Endometrial microvascular endothelial cells (primary cell): ENCODE results near the gene RAPGEF4. TPM values are rescaled to one million over a fixed set of nuclear protein-coding genes. Genes with fewer than 3 reads are reported as not detected.

ENCODE experiments used
- in situ Hi-C: cut with HindIII; loops from 2 replicates; pipeline ENCODE4 v1.10.0; 2017; ENCODE audit warnings: low sequenced_read_pairs, low pct_unique_long_range_greater_than_20kb; ENCODE audit errors: inconsistent ontology term
- total RNA-seq: library from RNA; depleted of rRNA; stranded (reverse); fragments of >200 nt; gene quantifications from one replicate; pipeline ENCODE4 v1.2.3, GENCODE V29; 2015; ENCODE audit errors: inconsistent ontology term

RAPGEF4 gene
- 7.4 TPM for total RNA-seq

DNA sequence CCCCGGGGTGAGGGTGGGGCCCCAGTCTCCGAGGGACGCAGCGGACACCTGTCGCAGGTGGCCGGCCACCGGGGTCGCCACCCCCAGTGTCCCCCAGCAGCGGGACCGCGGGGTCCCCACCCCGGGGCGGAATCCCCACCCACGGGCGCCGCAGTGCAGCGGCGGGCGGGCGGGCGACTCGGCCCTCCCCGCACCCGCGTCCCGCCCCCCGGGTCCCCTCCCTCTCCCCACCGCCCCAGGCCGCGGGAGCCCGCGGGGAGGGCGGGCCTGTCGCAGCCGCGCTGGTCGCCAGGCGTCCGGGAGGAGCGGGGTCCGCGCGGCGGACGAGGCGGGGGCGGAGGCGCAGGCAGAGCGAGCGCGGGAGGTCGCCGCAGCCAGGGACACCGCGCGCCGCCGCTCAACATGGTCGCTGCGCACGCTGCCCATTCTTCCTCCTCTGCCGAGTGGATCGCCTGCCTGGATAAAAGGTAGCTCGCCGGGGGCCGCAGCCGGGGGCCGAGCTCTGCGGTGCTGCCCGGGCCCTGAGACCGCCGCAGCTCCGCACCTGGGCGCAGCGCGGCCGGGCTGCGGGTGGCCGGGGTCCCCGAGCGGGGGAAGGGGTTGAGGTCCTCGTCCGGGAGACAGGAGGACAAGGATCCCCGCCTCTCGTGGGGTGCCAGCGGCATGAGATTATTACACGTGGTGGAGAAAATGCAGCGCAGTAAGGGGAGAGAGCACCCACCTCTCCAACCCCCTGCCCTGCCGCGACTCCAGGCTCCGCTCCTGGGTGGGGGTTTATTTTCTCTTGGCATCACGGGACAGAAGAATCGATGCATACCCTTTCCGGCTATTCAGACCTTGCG lies at the start of gene RAPGEF4:
Gene RAPGEF4 (plus strand): TSS at position 264 of the 842 bp plus-strand sequence. CDS start 139 bp downstream, at position 403.
- in situ Hi-C loops, result no loop called here

GRCh38 chr2:172693037-172693436 lies 42.6 kb upstream of the RAPGEF4 start:
- in situ Hi-C loops, result no loop called here

GRCh38 chr2:172693529-172694455 lies 41.9 kb upstream of the RAPGEF4 start:
- in situ Hi-C loops, result no loop called here

GRCh38 chr2:172697296-172697695 lies 38.3 kb upstream of the RAPGEF4 start:
- in situ Hi-C loops, result no loop called here

DNA sequence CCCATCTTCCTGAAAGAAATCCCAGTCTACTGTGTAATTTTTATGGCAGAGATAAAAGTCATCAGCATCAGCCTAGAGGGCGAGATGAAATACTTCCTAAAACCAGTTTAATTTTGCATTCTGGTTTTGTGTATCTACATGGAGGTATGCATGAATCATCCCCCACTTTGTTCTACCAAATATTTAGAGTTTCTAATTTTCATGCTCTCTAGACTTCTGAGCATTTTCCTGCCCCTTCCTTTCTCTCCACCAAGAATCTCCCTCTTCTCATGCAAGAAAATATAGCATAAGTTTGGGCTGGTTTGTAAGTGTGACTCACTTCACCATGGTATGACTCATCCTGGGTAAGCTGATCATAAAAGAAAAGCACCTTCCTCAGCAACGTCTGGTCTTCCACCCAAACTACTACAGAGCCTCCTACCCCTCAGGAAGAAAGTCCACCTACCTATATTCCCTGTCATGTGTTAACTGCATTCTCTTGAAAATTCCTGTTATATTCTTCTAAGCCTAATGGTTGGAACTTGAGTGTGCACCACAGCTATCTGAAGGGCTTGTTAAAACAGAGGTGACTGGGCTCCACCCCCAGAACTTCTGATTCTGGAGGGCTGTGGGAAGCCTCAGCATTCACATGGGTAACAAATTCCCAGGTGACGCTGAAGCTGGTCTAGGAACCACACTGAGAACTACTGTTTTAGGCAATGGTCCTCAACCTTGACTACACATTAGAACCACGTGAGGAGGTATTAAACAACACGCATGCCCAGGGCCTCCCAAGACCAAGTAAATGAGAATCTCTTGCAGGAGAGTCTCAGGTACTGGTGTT lies 37.4 kb upstream of the RAPGEF4 start:
- in situ Hi-C loops, result no loop called here

- in situ Hi-C loops, result no loop called here
Observed at GRCh38 chr2:172701250-172701649, 34.4 kb upstream of the RAPGEF4 start.

GRCh38 chr2:172702451-172702850 lies 33.2 kb upstream of the RAPGEF4 start:
- in situ Hi-C loops, result no loop called here

- in situ Hi-C loops, result no loop called here
Observed at GRCh38 chr2:172704072-172704936, 31.3 kb upstream of the RAPGEF4 start.

DNA sequence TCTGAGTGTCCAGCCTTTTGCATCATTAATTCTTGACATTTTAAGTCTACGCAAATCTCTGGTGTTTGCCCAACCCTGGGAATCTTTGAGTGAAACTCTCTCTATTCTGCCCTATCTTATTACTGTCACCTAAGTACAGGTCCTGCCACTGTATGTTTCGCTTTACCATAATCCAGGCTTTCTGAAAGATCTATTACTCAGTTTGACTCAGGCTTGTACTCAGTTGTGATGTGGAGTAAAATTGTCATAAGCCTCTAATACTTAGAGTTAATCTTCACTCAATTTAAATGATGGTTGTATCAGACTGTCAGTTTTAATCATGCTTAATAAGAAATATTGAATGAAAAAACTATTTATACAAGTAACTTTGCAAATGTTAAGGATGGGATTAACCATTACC lies 30.3 kb upstream of the RAPGEF4 start:
- in situ Hi-C loops, result no loop called here

DNA sequence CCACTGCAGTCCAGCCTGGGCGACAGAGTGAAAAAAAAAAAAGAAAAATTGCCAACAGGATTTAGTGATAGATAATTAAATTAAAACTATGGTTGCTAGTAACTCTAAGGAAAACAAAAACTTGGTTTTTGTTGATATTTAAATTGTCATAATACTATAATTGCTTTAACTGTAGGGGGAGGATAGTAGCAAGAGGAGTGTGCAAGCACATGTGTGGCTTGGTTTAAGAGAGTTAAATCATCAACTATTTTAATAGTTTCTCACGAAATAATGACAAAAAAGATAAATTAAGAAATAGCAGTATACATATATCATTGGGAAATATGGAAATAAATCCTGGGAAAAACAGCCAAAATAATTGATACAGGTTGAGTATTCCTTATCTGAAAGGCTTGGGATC lies 27.4 kb upstream of the RAPGEF4 start:
- in situ Hi-C loops, result no loop called here

DNA sequence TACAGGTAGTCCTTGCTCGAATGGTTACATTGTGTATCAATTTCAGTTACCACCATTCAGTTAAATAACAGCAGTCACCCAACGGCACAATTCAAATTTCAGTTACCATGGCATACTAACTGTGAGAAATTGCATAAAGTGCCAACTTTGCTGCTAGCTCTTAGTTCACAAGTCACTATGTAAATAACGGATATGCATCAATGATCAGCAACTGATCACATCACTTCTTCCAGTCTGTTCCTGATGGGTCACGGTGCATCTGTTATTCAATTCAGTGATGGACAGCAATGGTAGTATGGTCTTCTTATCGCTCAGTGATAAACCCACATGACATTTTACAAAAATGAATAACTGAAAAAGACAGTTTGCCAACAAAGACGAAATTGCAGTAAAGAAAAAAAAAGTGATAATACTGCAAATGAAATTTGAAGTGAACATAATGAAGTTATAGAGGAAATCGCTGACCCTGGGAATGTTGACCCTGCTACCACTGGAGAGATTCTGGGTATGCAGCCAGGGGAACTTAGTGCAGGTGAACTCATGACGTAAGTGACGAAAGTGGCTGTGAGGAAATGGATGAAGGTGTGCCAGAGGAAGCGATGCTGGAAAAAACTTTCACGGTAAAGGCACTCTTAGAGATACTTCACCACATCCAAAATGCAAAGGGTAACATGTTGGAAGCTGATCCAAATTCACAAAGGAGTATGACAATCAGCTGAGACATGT lies 25.9 kb upstream of the RAPGEF4 start:
- in situ Hi-C loops, result no loop called here

- in situ Hi-C loops, result no loop called here
Observed at GRCh38 chr2:172710584-172711047, 25.0 kb upstream of the RAPGEF4 start.

DNA sequence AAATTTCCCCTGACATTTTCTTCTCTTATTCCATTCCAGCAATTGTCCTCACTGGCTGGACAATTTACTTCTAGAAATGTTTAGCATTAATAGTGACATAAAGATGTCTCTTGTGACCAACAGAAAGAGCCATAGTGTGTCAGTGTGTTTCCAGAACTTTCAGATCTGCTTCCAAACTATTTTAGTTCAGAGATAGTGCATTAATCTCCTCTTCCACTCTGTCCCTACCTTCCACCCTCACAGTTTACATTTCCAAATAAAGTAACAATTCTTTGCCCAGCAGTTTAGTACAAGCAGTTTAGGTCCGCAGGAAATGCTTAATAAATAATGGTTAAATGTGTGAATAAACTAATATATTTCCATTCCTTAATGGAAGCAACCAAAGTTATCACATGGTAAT lies 24.5 kb upstream of the RAPGEF4 start:
- in situ Hi-C loops, result no loop called here

DNA sequence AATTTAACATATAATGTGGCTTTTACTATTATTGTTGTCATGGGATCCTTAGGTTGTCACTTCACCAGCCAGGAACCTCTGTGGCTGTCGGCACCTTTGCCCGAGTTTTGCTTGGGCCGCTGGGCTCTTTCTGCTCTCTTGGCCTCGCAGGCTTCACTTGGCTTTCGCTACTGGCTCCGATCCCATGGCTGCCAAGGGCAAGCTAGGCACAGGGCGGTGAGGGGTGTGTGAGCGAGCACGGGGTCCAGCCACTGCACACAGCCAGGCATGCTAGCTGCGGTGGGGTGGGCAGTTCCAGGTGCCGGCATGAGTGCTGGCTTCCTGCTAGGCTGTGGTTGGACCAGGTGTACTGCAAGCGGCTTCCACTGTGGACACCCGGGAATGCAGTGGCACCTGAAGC lies 23.4 kb upstream of the RAPGEF4 start:
- in situ Hi-C loops, result no loop called here

GRCh38 chr2:172713365-172713875 lies 22.2 kb upstream of the RAPGEF4 start:
- in situ Hi-C loops, result no loop called here

DNA sequence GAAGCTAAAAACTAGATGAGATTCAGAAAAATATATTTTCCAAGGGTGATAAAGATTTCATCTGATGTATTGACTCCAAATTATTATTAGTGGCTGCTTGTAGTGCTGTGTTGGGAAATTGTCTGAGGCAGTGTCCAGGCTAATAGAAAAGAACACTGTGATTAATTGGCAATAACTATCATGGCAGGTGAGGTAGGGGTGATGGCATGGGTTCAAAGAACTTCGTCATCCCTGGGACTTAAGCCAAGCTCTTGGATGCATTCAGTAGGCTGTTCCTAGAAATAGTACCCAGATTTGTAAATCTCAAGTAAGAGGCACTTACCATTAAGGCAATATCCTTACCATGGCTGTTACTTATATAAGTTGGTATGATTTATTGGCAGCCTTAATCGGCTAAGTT lies 13.2 kb upstream of the RAPGEF4 start:
- in situ Hi-C loops, result no loop called here

DNA sequence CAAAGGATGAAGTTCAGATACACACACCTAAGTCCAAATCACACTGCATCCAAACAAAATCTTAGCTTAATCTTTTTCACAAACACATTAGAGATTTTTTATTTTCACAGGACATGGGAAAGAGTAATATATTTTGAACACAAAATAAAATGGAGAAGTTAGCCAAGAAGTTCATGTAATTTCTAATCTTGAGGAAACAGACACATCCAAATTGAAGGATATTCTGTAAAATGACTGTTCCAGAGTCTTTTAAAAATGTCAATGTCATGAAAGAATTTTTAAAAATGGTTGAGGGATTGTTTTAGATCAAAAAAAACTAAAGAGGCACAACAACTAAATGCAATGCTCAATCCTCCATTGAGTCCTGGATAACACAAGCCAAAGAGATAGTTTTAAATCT lies 12.4 kb upstream of the RAPGEF4 start:
- in situ Hi-C loops, result no loop called here
